ENCODE data around the gene PBX4. TPM values are rescaled to one million over a fixed set of nuclear protein-coding genes. Genes with fewer than 3 reads are reported as not detected.

The PBX4 gene
- total and polyA plus RNA-seq, 2 donors (not counting 3 experiments of a cell fraction or from before 2014, with no cell fraction given) = not detected

- Histone ChIP-seq H3K27me3 (ENCODE audit: control insufficient read depth in 2 of 2, insufficient read depth in 2 of 2, low read length in 2 of 2) (no peaks in the 10 kb centered on the region), H2AFZ (ENCODE audit: low read depth, low read length) (no peak overlapping the region), H3K9me1 (replicated peaks; ENCODE audit: control insufficient read depth, extremely low read depth, insufficient read depth, low read length) (no peaks in the 10 kb centered on the region), H3K4me1 (ENCODE audit: control insufficient read depth, extremely low read depth, insufficient read depth, low read length) (peaks cover 6% of the 10 kb centered on the region), H3K36me3 (ENCODE audit: control insufficient read depth in 2 of 2, extremely low read depth in 1 of 2, insufficient read depth in 2 of 2, low read length in 2 of 2) (peaks cover 3 to 4% of the 10 kb centered on the region in 2 experiments), H3K27ac (ENCODE audit: insufficient read depth, low read depth, low read length) (no peak overlapping the region), H3K79me2 (ENCODE audit: control insufficient read depth, insufficient read depth, low read length) (peaks cover 26% of the 10 kb centered on the region), H3K4me2 (ENCODE audit: insufficient read depth, low read length) (no peak overlapping the region), H3K9ac (replicated peaks; ENCODE audit: extremely low read depth, insufficient read depth, low read length) (no peak overlapping the region), H4K20me1 (replicated peaks; ENCODE audit: control insufficient read depth, extremely low read depth, insufficient read depth, low read length) (no peaks in the 10 kb centered on the region), H3K4me3 (replicated peaks in 1 of 3; ENCODE audit: insufficient read depth in 1 of 3, low read depth in 1 of 3, low read length in 3 of 3) (no peak overlapping the region), H3K9me3 (replicated peaks; ENCODE audit: control insufficient read depth, insufficient read depth, low read length) (no peaks in the 10 kb centered on the region)
- dilution Hi-C loops (cut with MboI; ENCODE audit: extremely low pct_ligation_motif_present, low sequenced_read_pairs) = no loop called here
- FAIRE-seq (no peak), DNase-seq (ENCODE audit: low read depth, low spot score) (no peak)
- BruUV-seq (replicated peaks) = no TSS peak
- intact Hi-C loops (cut with micrococcal nuclease) = no loop called here
- POLR2A ChIA-PET = no interaction called here
- CTCF ChIA-PET = no interaction called here
- no peak for TF ChIP-seq GATA2 (IDR thresholded peaks at IDR 0.05; ENCODE audit: insufficient read depth, insufficient read length, low read depth, low read length)
- no peak for TF ChIP-seq MAX (IDR thresholded peaks at IDR 0.05; ENCODE audit: insufficient read depth, insufficient read length)
- TF ChIP-seq MYC (IDR thresholded peaks at IDR 0.05; ENCODE audit: low read depth, low read length) = no peak
- TF ChIP-seq CTCF (IDR thresholded peaks at IDR 0.05; ENCODE audit: extremely low read depth in 1 of 2, insufficient read depth in 1 of 2, low read depth in 1 of 2, low read length in 2 of 2) = no peak
- no peak for TF ChIP-seq POLR2A (IDR thresholded peaks at IDR 0.05; ENCODE audit: low read depth, low read length)
- TF ChIP-seq JUN (IDR thresholded peaks at IDR 0.05; ENCODE audit: borderline replicate concordance, insufficient read depth, insufficient read length, low read depth) = no peak
- no peak for TF ChIP-seq FOS (IDR thresholded peaks at IDR 0.05; ENCODE audit: borderline replicate concordance, insufficient read depth, low read length)
- no peak for TF ChIP-seq POLR2AphosphoS5 (IDR thresholded peaks at IDR 0.05; ENCODE audit: insufficient read depth, low read depth, low read length)
- TF ChIP-seq EZH2 (IDR thresholded peaks at IDR 0.05; ENCODE audit: borderline replicate concordance, low read depth, low read length, severe bottlenecking) = no peak
Measured at GRCh38 chr19:19520989-19521388, 97.5 kb downstream of the PBX4 start.
